Astrocyte (in vitro differentiated cells and primary cell): ENCODE measurements around the gene MCM3AP. TPM values are rescaled to one million over a fixed set of nuclear protein-coding genes. Genes with fewer than 3 reads are reported as not detected.
"Not testable (repeated sequence)": the region's sequence is repeated elsewhere in the genome, so short reads cannot be mapped to it uniquely, and the experiment has no call there.

Experiments
- DNase-seq: peaks from one replicate; pipeline ENCODE4 v3.0.0-alpha.2; 2010; ENCODE audit warnings: low read depth
- FAIRE-seq: peaks from 2 replicates; lab custom pipeline; 2011; peaks lifted over from hg19 to GRCh38; lab: Jason Lieb, UNC
- H2AFZ ChIP-seq: 2 replicates; pipeline ENCODE4 v1.6.0; 2012; ENCODE audit warnings: low read depth, low read length, inconsistent platforms
- H3K27ac ChIP-seq: 2 replicates; pipeline ENCODE4 v1.5.1; 2011; ENCODE audit warnings: low read depth, low read length, inconsistent platforms
- H3K27me3 ChIP-seq: 2 replicates; pipeline ENCODE4 v1.6.0; 2011; ENCODE audit warnings: low read length, inconsistent platforms; ENCODE audit not compliant: insufficient read depth
- H3K36me3 ChIP-seq: 2 replicates; pipeline ENCODE4 v1.5.1; 2011; ENCODE audit warnings: low read length, inconsistent platforms; ENCODE audit not compliant: insufficient read depth
- H3K4me1 ChIP-seq: 2 replicates; pipeline ENCODE4 v1.5.1; 2011; ENCODE audit warnings: low read length, inconsistent platforms; ENCODE audit not compliant: insufficient read depth
- H3K4me2 ChIP-seq: 2 replicates; pipeline ENCODE4 v1.6.0; 2012; ENCODE audit warnings: low read length, inconsistent platforms
- H3K4me3 ChIP-seq: 2 replicates; pipeline ENCODE4 v1.5.1; 2011; ENCODE audit warnings: low read depth, mild to moderate bottlenecking, low read length, inconsistent platforms; ENCODE audit not compliant: insufficient read depth
- H3K79me2 ChIP-seq: 2 replicates; pipeline ENCODE4 v1.6.0; 2012; ENCODE audit warnings: mild to moderate bottlenecking, low read length, inconsistent platforms; ENCODE audit not compliant: insufficient read depth
- H3K9ac ChIP-seq: 2 replicates; pipeline ENCODE4 v1.6.0; 2012; ENCODE audit warnings: mild to moderate bottlenecking, low read length, inconsistent platforms
- H3K9me3 ChIP-seq: 2 replicates; pipeline ENCODE4 v1.5.1; 2012; ENCODE audit warnings: low read depth, mild to moderate bottlenecking, low read length, inconsistent platforms; ENCODE audit not compliant: insufficient read depth
- H4K20me1 ChIP-seq: 2 replicates; pipeline ENCODE4 v1.6.0; 2012; ENCODE audit warnings: low read length, inconsistent platforms; ENCODE audit not compliant: insufficient read depth
- H3K27ac Mint-ChIP-seq: one replicate; pipeline ENCODE4 v1.8.0; 2021; ENCODE audit warnings: mild to moderate bottlenecking, mixed read lengths; ENCODE audit not compliant: unreplicated experiment
- H3K27me3 Mint-ChIP-seq: one replicate; pipeline ENCODE4 v1.8.0; 2021; ENCODE audit warnings: low read depth, mixed read lengths; ENCODE audit not compliant: unreplicated experiment
- H3K36me3 Mint-ChIP-seq: one replicate; pipeline ENCODE4 v1.8.0; 2021; ENCODE audit warnings: low read depth, mixed read lengths; ENCODE audit not compliant: unreplicated experiment
- H3K4me1 Mint-ChIP-seq: one replicate; pipeline ENCODE4 v1.8.0; 2021; ENCODE audit warnings: low read depth, mixed read lengths; ENCODE audit not compliant: unreplicated experiment
- H3K4me3 Mint-ChIP-seq: one replicate; pipeline ENCODE4 v1.8.0; 2021; ENCODE audit warnings: mild to moderate bottlenecking, moderate library complexity, mixed read lengths; ENCODE audit not compliant: unreplicated experiment
- H3K9me3 Mint-ChIP-seq: one replicate; pipeline ENCODE4 v1.8.0; 2021; ENCODE audit warnings: mild to moderate bottlenecking, mixed read lengths; ENCODE audit not compliant: unreplicated experiment
- CTCF ChIP-seq: IDR thresholded peaks from 2 replicates; pipeline ENCODE4 v1.5.1; 2011; ENCODE audit warnings: low read depth, mild to moderate bottlenecking, inconsistent platforms, low read length, moderate library complexity; ENCODE audit not compliant: insufficient read depth
- EZH2 ChIP-seq: IDR thresholded peaks from 2 replicates; pipeline ENCODE4 v1.6.1; 2012; ENCODE audit warnings: mild to moderate bottlenecking, low read length, inconsistent platforms; ENCODE audit not compliant: insufficient read depth
- total RNA-seq: library from RNA; stranded (reverse); gene quantifications from 2 replicates; pipeline ENCODE4 v1.2.1, GENCODE V29; 2021

Gene MCM3AP
- total RNA-seq, 1 donor from 2014 or later = 84.2 TPM

GRCh38 chr21:46243325-46243724 is 42.1 kb downstream of the MCM3AP start:
- no peaks in the 10 kb centered on the region for H3K9me3 ChIP-seq
- Mint-ChIP-seq H3K9me3 (no peaks in the 10 kb centered on the region), H3K4me3 (peak overlapping the region; percentile 6), H3K4me1 (no peaks in the 10 kb centered on the region), H3K27ac (no peak overlapping the region), H3K36me3 (peaks cover 34% of the 10 kb centered on the region), H3K27me3 (no peaks in the 10 kb centered on the region)
- DNase-seq (no peak), FAIRE-seq (no peak)
- H3K4me2 ChIP-seq = no peak overlapping the region
- H3K27ac ChIP-seq = no peak overlapping the region
- no peaks in the 10 kb centered on the region for H3K27me3 ChIP-seq
- peaks cover 31% of the 10 kb centered on the region for H4K20me1 ChIP-seq
- peaks cover 62% of the 10 kb centered on the region for H3K36me3 ChIP-seq
- H3K4me1 ChIP-seq = no peaks in the 10 kb centered on the region
- no peak for TF ChIP-seq EZH2
- no peak for TF ChIP-seq CTCF
- H3K9ac ChIP-seq = no peak overlapping the region
- H3K4me3 ChIP-seq = no peak overlapping the region
- H3K79me2 ChIP-seq = no peaks in the 10 kb centered on the region
- no peak overlapping the region for H2AFZ ChIP-seq

- not testable (repeated sequence) for H3K9me3 ChIP-seq, H3K9ac ChIP-seq, H3K27me3 ChIP-seq, H3K4me3 ChIP-seq, H3K4me2 ChIP-seq, H3K4me1 Mint-ChIP-seq, H3K4me1 ChIP-seq, H3K27ac ChIP-seq, DNase-seq, FAIRE-seq, H3K27me3 Mint-ChIP-seq, H3K4me3 Mint-ChIP-seq, H3K9me3 Mint-ChIP-seq, H3K27ac Mint-ChIP-seq, H3K79me2 ChIP-seq, H2AFZ ChIP-seq
- H4K20me1 ChIP-seq = peaks cover 25% of the 10 kb centered on the region
- peaks cover 64% of the 10 kb centered on the region for H3K36me3 ChIP-seq
- peaks cover 32% of the 10 kb centered on the region for H3K36me3 Mint-ChIP-seq
Observed at GRCh38 chr21:46241577-46241976, 43.8 kb downstream of the MCM3AP start.

GRCh38 chr21:46239817-46240325 is 45.5 kb downstream of the MCM3AP start:
- FAIRE-seq = no peak
- no peak overlapping the region for H3K27ac Mint-ChIP-seq
- H3K36me3 ChIP-seq = peaks cover 74% of the 10 kb centered on the region

More at GRCh38 chr21:46239817-46240325, 45.5 kb downstream of the MCM3AP start:
- H3K9me3 Mint-ChIP-seq = no peaks in the 10 kb centered on the region
- no peaks in the 10 kb centered on the region for H3K79me2 ChIP-seq
- TF ChIP-seq CTCF (no peak), EZH2 (no peak)
- H3K4me1 ChIP-seq = no peaks in the 10 kb centered on the region
- no peaks in the 10 kb centered on the region for H3K4me1 Mint-ChIP-seq
- no peaks in the 10 kb centered on the region for H3K9me3 ChIP-seq
- peaks cover 19% of the 10 kb centered on the region for H4K20me1 ChIP-seq
- no peak overlapping the region for H3K4me2 ChIP-seq
- no peak overlapping the region for H2AFZ ChIP-seq
- no peak overlapping the region for H3K9ac ChIP-seq
- H3K27me3 Mint-ChIP-seq = no peaks in the 10 kb centered on the region
- H3K4me3 ChIP-seq = no peak overlapping the region
- H3K27me3 ChIP-seq = no peaks in the 10 kb centered on the region
- H3K27ac ChIP-seq = no peak overlapping the region
- H3K4me3 Mint-ChIP-seq = no peak overlapping the region
- DNase-seq = no peak
- H3K36me3 Mint-ChIP-seq = peaks cover 34% of the 10 kb centered on the region
